HG03442 (cell line): ENCODE measurements around the gene NEU4.
"Not testable (repeated sequence)": the region's sequence is repeated elsewhere in the genome, so short reads cannot be mapped to it uniquely, and the experiment has no call there.

Experiments used
- ATAC-seq: cut with Tn5 transposase; IDR thresholded peaks from one replicate; pipeline ENCODE4 v1.9.1; 2021; ENCODE audit warnings: mild to moderate bottlenecking, moderate library complexity; ENCODE audit not compliant: unreplicated experiment

NEU4 gene

GRCh38 chr2:241774419-241775222, 34.4 kb upstream of the NEU4 start:
- no peak for ATAC-seq

GRCh38 chr2:241775223-241776177, 33.5 kb upstream of the NEU4 start:
- ATAC-seq = no peak

GRCh38 chr2:241776336-241777169, 32.4 kb upstream of the NEU4 start, which contains the start of gene GAL3ST2:
TSS of gene GAL3ST2 (plus strand) at chr2:241776822. CDS start at chr2:241776956, 134 bp downstream.
- ATAC-seq = no peak

GRCh38 chr2:241777170-241777685, 31.8 kb upstream of the NEU4 start:
- no peak for ATAC-seq

GRCh38 chr2:241777686-241778627, 31.0 kb upstream of the NEU4 start:
- ATAC-seq = no peak

- no peak for ATAC-seq
Measured at GRCh38 chr2:241780939-241781569, 27.9 kb upstream of the NEU4 start.

- ATAC-seq = not testable (repeated sequence)
Measured at GRCh38 chr2:241782053-241782452, 26.9 kb upstream of the NEU4 start.

- no peak for ATAC-seq
Measured at GRCh38 chr2:241788135-241788534, 20.9 kb upstream of the NEU4 start.

GRCh38 chr2:241788572-241788971, 20.4 kb upstream of the NEU4 start:
- ATAC-seq = no peak

GRCh38 chr2:241791385-241791784, 17.6 kb upstream of the NEU4 start:
- ATAC-seq = not testable (repeated sequence)

GRCh38 chr2:241793385-241793784, 15.6 kb upstream of the NEU4 start:
- ATAC-seq = no peak

GRCh38 chr2:241794250-241794823, 14.7 kb upstream of the NEU4 start:
- no peak for ATAC-seq

GRCh38 chr2:241795021-241795999, 13.7 kb upstream of the NEU4 start:
- no peak for ATAC-seq

GRCh38 chr2:241796209-241796608, 12.8 kb upstream of the NEU4 start:
- no peak for ATAC-seq

- ATAC-seq = no peak
Measured at GRCh38 chr2:241796610-241797138, 12.3 kb upstream of the NEU4 start.

GRCh38 chr2:241797441-241798080, 11.4 kb upstream of the NEU4 start:
- ATAC-seq = no peak
